ENCODE data around the gene MFRP. TPM values are rescaled to one million over a fixed set of nuclear protein-coding genes. Genes with fewer than 3 reads are reported as not detected.
A peak's percentile ranks its signal among the peaks of the same experiment; 100 is the strongest.

The MFRP gene
- total RNA-seq, 1 donor from 2014 or later: not detected

DNA sequence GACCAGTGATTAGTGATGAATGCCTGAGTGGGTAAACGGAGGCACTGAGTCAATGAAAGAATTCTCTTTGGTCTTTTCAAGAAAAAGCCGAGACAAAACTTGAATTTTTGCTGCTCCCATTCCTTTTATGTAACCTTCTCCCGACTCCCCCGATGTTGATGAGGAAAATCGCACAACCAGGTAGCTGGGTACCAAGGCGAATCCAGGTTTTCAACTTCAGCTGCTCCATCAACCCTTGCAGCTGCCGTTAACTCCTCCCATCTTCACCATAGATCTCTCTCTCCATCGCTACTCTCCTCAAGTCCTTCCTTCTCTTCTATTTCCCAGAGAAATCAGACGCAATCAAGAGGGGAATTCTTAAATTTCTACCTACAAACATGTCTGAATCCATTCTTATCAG, 35.6 kb upstream of the MFRP start:
- Mint-ChIP-seq H3K9me3 (ENCODE audit: low read depth) (no peaks in the 10 kb centered on the region), H3K4me3 (ENCODE audit: unreplicated experiment) (no peak overlapping the region), H3K36me3 (ENCODE audit: low read depth) (no peaks in the 10 kb centered on the region), H3K4me1 (ENCODE audit: low read depth) (peaks cover 8% of the 10 kb centered on the region), H3K27me3 (ENCODE audit: low read depth) (peaks cover 2% of the 10 kb centered on the region), H3K27ac (ENCODE audit: unreplicated experiment) (no peak overlapping the region)
- DNase-seq (ENCODE audit: low spot score): no peak
- TF ChIP-seq, protein P1, sequence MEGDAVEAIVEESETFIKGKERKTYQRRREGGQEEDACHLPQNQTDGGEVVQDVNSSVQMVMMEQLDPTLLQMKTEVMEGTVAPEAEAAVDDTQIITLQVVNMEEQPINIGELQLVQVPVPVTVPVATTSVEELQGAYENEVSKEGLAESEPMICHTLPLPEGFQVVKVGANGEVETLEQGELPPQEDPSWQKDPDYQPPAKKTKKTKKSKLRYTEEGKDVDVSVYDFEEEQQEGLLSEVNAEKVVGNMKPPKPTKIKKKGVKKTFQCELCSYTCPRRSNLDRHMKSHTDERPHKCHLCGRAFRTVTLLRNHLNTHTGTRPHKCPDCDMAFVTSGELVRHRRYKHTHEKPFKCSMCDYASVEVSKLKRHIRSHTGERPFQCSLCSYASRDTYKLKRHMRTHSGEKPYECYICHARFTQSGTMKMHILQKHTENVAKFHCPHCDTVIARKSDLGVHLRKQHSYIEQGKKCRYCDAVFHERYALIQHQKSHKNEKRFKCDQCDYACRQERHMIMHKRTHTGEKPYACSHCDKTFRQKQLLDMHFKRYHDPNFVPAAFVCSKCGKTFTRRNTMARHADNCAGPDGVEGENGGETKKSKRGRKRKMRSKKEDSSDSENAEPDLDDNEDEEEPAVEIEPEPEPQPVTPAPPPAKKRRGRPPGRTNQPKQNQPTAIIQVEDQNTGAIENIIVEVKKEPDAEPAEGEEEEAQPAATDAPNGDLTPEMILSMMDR (IDR thresholded peaks at IDR 0.05): no peak

DNA sequence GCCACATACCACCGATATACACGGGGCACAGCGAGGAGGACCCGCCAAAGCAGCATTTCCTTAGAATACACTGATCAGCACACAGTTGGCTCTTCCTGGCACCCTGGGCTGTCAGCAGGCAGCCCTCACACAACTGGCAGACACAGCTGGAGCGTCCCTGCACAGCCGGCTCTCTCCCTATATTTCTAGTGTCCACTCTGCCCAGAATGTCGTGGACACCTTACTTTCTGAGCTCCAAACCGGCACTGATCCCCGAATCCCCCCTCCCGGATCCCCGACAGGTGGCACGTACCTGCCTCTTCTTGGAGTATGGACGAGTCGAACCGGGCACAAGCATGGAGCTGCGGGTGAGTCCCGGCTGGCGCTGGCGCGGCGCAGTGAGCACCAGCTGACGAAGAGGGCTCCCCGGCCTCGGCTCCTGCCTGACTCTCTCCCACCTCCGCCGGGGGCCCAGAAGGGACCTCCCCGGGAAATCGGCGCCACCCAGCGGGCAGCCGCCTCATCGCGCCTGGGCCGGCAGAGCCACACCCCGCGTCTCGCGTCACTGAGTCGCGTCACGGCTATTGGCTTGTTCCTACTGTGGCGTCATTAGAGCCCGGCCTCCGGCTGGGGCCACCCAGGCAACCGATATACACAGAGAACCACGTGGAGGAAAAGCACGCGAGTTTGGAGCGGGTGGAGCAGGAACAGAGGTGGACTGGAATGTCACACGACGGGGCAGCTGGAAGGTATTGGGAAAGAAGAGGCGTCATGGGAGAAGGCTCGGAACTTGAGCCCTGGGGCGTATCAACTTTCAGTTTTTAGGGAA, 34.9 kb upstream of the MFRP start, which contains the start of gene USP2:
USP2 (minus strand) TSS at position 510 of the 808 bp plus-strand sequence. CDS start 8,210 bp downstream, outside the sequence.
- peaks cover 2% of the 10 kb centered on the region for H3K27me3 Mint-ChIP-seq (ENCODE audit: low read depth)
- H3K36me3 Mint-ChIP-seq (ENCODE audit: low read depth): no peaks in the 10 kb centered on the region
- TF ChIP-seq, protein P1 (IDR thresholded peaks at IDR 0.05): peak; percentile 97
- no peak within 1 kb of the TSS for H3K4me3 Mint-ChIP-seq (ENCODE audit: unreplicated experiment)
- no peak for DNase-seq (ENCODE audit: low spot score)
- no peak within 1 kb of the TSS for H3K27ac Mint-ChIP-seq (ENCODE audit: unreplicated experiment)
- no peaks in the 10 kb centered on the region for H3K9me3 Mint-ChIP-seq (ENCODE audit: low read depth)
- peaks cover 10% of the 10 kb centered on the region for H3K4me1 Mint-ChIP-seq (ENCODE audit: low read depth)

DNA sequence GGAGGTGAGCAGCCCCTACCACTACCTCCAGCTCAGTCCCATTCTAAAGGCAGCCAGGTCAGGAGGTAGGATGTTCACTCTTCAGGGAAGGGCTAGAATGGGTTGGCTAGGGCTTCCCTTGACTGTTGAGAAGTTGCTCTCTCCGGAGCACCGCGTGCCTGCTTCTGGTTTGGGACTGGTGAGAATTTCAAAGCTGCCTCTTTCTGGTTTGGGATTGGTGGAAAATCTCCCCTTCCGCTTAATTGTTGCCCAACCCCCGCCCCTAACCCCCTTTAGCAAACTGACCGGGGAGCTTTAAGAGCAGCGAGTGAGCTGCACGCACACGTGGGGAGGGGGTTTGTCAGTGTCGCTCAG, 34.3 kb upstream of the MFRP start:
- DNase-seq (ENCODE audit: low spot score): no peak
- Mint-ChIP-seq H3K27ac (ENCODE audit: unreplicated experiment) (no peak overlapping the region), H3K9me3 (ENCODE audit: low read depth) (no peaks in the 10 kb centered on the region), H3K27me3 (ENCODE audit: low read depth) (peaks cover 2% of the 10 kb centered on the region), H3K36me3 (ENCODE audit: low read depth) (no peaks in the 10 kb centered on the region), H3K4me3 (ENCODE audit: unreplicated experiment) (no peak overlapping the region), H3K4me1 (ENCODE audit: low read depth) (peaks cover 11% of the 10 kb centered on the region)
- TF ChIP-seq, protein P1 (IDR thresholded peaks at IDR 0.05): no peak

DNA sequence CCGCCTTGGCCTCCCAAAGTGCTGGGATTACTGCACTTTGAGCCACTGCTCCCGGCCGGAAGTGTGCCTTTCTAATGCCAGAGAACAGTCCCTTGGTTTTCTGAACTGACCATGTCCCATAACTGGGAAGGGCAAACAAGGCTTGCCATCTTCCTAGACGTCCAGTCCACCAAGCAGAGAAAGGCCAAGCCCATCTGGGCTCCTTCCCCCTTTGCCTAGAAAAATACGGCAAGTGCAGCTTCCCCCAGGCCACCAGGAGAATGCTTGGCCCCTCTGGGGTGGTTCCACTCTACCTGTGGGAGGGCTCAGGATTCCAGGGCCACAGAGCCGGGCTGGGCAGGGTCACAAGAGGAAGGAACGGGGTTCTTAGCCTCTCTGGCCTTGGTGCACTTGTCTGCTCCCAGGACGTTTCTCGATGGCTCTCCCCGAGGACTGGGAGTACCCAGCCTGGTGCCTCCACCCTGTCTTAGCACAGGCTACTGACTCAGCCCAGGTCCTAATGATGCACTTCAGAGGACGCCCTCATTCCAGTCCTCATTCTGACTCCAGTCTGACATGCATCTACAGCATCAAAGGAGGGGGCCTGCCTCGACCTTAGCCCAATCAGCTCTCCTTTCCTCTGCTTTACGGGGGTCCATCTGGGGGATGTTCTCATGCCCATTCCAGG, 33.8 kb upstream of the MFRP start:
- Mint-ChIP-seq H3K4me1 (ENCODE audit: low read depth) (peaks cover 11% of the 10 kb centered on the region), H3K27ac (ENCODE audit: unreplicated experiment) (no peak overlapping the region), H3K36me3 (ENCODE audit: low read depth) (no peaks in the 10 kb centered on the region), H3K27me3 (ENCODE audit: low read depth) (peaks cover 2% of the 10 kb centered on the region), H3K9me3 (ENCODE audit: low read depth) (no peaks in the 10 kb centered on the region), H3K4me3 (ENCODE audit: unreplicated experiment) (no peak overlapping the region)
- DNase-seq (ENCODE audit: low spot score): no peak
- TF ChIP-seq, protein P1 (IDR thresholded peaks at IDR 0.05): no peak

DNA sequence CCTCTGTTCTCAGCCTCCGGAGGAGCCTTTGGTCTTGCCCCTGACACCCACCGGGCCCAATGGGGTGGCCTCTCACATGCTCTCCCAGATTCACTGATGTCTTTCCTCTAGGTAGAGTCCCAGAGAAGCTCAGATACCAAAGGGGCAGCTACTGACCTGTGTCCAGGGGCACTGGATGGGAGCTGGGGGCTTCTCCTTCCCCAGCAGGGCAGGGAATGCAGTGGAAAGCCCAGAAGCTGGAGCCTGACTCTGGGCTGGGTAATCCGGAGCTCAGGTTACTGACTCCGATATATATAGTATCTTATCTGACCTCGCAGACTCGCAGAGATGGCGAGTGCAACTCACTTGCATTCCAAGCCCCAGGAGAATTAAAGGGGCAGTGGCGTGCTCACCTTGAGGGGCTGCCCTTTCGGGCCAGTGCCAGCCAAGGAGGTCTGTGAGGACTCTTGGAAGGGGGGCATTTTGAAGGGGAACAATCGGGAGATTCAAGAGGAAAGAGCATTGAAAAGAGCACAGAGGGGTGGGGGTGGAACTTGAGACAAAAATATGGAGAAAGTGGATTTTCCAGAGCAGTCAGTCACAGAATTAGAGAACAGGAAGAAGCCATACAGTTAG, 32.5 kb upstream of the MFRP start:
- Mint-ChIP-seq H3K36me3 (ENCODE audit: low read depth) (no peaks in the 10 kb centered on the region), H3K9me3 (ENCODE audit: low read depth) (no peaks in the 10 kb centered on the region), H3K4me3 (ENCODE audit: unreplicated experiment) (no peak overlapping the region), H3K27me3 (ENCODE audit: low read depth) (peaks cover 2% of the 10 kb centered on the region), H3K27ac (ENCODE audit: unreplicated experiment) (no peak overlapping the region), H3K4me1 (ENCODE audit: low read depth) (peaks cover 11% of the 10 kb centered on the region)
- TF ChIP-seq, protein P1 (IDR thresholded peaks at IDR 0.05): no peak
- no peak for DNase-seq (ENCODE audit: low spot score)
